Tongue (tissue), 3 donors: ENCODE measurements around the gene KRTAP3-3. TPM values are rescaled to one million over a fixed set of nuclear protein-coding genes. Genes with fewer than 3 reads are reported as not detected.
A peak's percentile ranks its signal among the peaks of the same experiment; 100 is the strongest.

Experiments used
- DNase-seq: peaks from one replicate; pipeline ENCODE4 v3.0.0-alpha.2; 2015
- small RNA-seq: library from RNA; depleted of rRNA; stranded (forward); fragments of <200 nt; gene quantifications from one replicate; pipeline ENCODE3, GENCODE V24; 2014; ENCODE audit warnings: low replicate concordance
- total RNA-seq: library from RNA; depleted of rRNA; stranded (reverse); fragments of >200 nt; gene quantifications from one replicate; pipeline ENCODE4 v1.2.3, GENCODE V29; 2014

Gene KRTAP3-3
- total RNA-seq, 1 donor from 2014 or later: not detected

GRCh38 chr17:40958086-40958953 is 35.6 kb downstream of the KRTAP3-3 start:
- no peak for DNase-seq

DNA sequence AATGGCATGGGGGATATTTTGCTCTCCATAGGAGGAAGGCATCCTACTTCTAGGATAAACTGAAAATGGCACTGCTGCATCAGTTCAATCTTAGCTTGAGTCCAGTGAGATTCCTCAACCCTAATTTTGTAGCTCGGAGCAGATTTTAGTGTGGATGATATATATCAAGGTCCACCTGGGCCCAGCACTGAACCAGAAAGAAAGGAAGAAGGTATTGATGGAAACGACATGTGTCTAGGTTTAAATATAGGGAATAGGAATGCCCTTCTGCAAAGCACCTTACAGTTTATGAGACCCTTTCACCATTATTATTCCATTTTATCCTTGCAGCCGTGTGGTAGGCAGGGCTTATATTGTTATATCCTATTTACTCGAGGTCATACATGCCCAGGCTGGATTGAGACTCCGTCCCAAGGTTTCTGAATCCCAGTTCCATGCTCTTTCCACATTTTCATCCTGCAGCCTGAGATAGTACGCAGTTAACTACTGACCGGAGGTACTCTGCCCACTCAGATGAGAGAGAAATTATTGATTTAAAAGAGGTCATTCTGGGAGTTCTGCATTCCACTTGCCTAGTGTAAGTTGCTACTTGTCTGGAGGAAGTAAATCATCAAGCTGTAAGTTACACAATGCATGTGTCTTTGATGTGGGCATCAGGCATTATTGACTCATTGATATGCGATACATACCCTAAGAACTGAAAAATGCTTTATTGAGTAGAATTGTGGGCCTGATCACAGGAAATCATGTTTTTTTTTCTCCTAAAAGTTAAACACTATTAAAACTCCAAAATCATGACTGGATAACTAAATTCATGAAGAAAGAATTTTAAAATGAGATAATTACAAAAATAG is 37.3 kb downstream of the KRTAP3-3 start:
- DNase-seq: no peak

GRCh38 chr17:40953881-40954280 is 40.1 kb downstream of the KRTAP3-3 start:
- DNase-seq: no peak

DNA sequence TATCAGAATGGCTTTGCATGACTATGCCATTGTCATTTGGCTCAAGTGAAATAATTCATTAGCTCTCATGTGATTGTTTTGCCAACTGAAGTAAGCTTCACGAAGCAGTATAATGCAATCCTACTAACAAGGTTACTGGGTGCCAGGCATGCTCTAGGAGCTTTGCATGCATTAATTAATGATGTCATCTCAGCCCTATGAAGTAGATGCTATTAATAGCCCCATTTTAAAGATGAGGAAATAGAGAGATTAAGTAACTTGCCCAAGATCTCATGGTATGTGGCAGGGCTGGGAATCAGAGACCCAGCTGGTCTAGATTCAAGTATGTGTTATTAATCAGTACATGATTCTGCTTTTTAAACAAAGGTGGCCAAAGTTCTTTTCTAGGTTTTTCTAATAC is 41.3 kb downstream of the KRTAP3-3 start:
- peak; percentile 31 for DNase-seq

DNA sequence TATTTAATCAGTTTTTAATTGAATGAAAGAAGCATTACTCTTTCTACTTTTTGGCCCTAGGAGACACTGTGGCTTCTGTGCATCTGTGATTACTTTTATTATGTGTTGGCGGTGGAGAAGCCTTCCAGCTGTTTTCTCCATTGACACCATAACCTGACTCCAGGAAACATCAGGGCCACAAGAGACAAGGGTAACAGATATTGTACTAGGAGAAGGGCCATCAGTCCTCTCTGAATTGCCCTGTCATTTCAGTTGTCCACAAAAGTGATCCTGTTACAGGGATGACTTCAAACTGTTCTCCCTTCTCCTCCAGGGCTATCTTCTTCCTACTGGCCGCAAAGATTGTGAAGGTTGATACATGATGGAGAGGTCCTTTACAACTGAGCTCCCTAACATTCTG is 41.8 kb downstream of the KRTAP3-3 start:
- no peak for DNase-seq

GRCh38 chr17:40951011-40951622 is 42.8 kb downstream of the KRTAP3-3 start:
- DNase-seq: no peak

DNA sequence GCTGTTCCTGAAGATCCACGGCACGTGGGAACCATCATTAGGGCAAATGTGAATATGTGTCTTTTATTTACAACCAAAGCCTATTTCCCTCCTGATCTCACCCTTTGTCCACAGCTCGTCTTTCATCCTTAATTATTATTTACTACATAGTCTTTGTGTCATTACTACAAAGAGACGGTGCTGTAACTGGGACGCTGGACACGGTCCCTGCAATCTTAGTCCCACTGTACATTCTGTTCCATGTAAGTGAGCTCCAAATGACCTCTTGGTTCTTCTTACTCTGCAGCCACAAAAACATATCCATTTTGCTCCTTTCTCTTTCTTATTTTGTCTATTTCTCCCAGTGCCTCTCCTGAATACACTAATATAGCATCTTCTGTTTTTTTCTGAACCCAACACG is 43.8 kb downstream of the KRTAP3-3 start:
- DNase-seq: no peak

DNA sequence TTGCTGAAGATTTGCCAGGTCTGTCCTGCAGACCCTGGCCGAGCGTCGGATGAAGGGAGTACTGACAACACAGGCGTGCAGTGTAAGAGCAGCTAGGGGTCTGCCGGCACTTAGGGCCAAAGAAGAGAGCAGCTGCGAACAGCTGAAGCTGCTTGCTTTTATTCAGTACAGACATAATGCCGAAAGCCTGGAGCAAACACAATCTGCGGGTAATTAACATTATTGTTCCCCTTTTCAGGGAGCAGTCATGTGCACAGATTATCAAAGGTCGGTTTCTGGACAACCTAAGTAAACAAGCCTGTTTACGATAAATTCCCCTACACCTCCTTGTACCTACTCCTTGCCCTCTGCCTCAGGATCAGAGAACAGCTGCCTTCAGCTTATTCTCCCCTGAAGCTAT is 44.5 kb downstream of the KRTAP3-3 start:
- peak; percentile 81 for DNase-seq

- DNase-seq: no peak
Observed at GRCh38 chr17:40947929-40948328, 46.0 kb downstream of the KRTAP3-3 start.

- DNase-seq: no peak
Observed at GRCh38 chr17:40945414-40945813, 48.5 kb downstream of the KRTAP3-3 start.

GRCh38 chr17:40944531-40944930 is 49.4 kb downstream of the KRTAP3-3 start:
- DNase-seq: no peak

Small RNA genes within 50 kb of the gene (small RNA-seq; reads per million reads assigned to genes)
- not detected for gene KRTAP3-4P

Other genes with a start within 250 kb of the KRTAP3-3 start
- not detected for gene KRT25, start 238.8 kb downstream of the KRTAP3-3 start, total RNA-seq
- gene KRT26, start 222.0 kb downstream of the KRTAP3-3 start, total RNA-seq: not detected
- not detected for gene KRT27, start 211.6 kb downstream of the KRTAP3-3 start, total RNA-seq
- not detected for gene KRT28, start 194.2 kb downstream of the KRTAP3-3 start, total RNA-seq
- 13.6 TPM for gene KRT10, start 171.6 kb downstream of the KRTAP3-3 start, total RNA-seq
- not detected for gene KRT12, start 126.9 kb downstream of the KRTAP3-3 start, total RNA-seq
- 0.51 TPM for gene KRT20, start 108.9 kb downstream of the KRTAP3-3 start, total RNA-seq
- 26.3 TPM for gene KRT23, start 56.5 kb downstream of the KRTAP3-3 start, total RNA-seq
- 1.8 TPM for gene KRT39, start 27.2 kb downstream of the KRTAP3-3 start, total RNA-seq
- 7.7 TPM for gene KRT40, start 9.8 kb downstream of the KRTAP3-3 start, total RNA-seq
- gene KRTAP3-2, start 5.7 kb upstream of the KRTAP3-3 start, total RNA-seq: not detected
- not detected for gene KRTAP3-1, start 15.0 kb upstream of the KRTAP3-3 start, total RNA-seq
- not detected for gene KRTAP1-5, start 33.0 kb upstream of the KRTAP3-3 start, total RNA-seq
- not detected for gene KRTAP1-4, start 36.0 kb upstream of the KRTAP3-3 start, total RNA-seq
- not detected for gene KRTAP1-3, start 40.7 kb upstream of the KRTAP3-3 start, total RNA-seq
- gene KRTAP1-1, start 47.3 kb upstream of the KRTAP3-3 start, total RNA-seq: not detected
- not detected for gene KRTAP2-1, start 53.2 kb upstream of the KRTAP3-3 start, total RNA-seq
- gene KRTAP2-2, start 61.1 kb upstream of the KRTAP3-3 start, total RNA-seq: not detected
- gene KRTAP2-3, start 66.0 kb upstream of the KRTAP3-3 start, total RNA-seq: not detected
- not detected for gene KRTAP2-4, start 71.7 kb upstream of the KRTAP3-3 start, total RNA-seq
- gene KRTAP4-7, start 90.0 kb upstream of the KRTAP3-3 start, total RNA-seq: not detected
- gene KRTAP4-8, start 104.0 kb upstream of the KRTAP3-3 start, total RNA-seq: not detected
- gene KRTAP4-16, start 108.0 kb upstream of the KRTAP3-3 start, total RNA-seq: not detected
- not detected for gene KRTAP4-9, start 111.2 kb upstream of the KRTAP3-3 start, total RNA-seq
- not detected for gene KRTAP4-11, start 124.2 kb upstream of the KRTAP3-3 start, total RNA-seq
- not detected for gene KRTAP4-12, start 130.0 kb upstream of the KRTAP3-3 start, total RNA-seq
- not detected for gene KRTAP4-6, start 146.4 kb upstream of the KRTAP3-3 start, total RNA-seq
- gene KRTAP4-5, start 155.7 kb upstream of the KRTAP3-3 start, total RNA-seq: not detected
- not detected for gene KRTAP4-4, start 166.6 kb upstream of the KRTAP3-3 start, total RNA-seq
- gene KRTAP4-3, start 174.1 kb upstream of the KRTAP3-3 start, total RNA-seq: not detected
- not detected for gene KRTAP4-2, start 184.1 kb upstream of the KRTAP3-3 start, total RNA-seq
- gene KRTAP4-1, start 190.7 kb upstream of the KRTAP3-3 start, total RNA-seq: not detected
- gene KRTAP9-1, start 195.7 kb upstream of the KRTAP3-3 start, total RNA-seq: not detected
- not detected for gene KRTAP9-2, start 232.5 kb upstream of the KRTAP3-3 start, total RNA-seq
- not detected for gene KRTAP9-3, start 238.3 kb upstream of the KRTAP3-3 start, total RNA-seq
- not detected for gene KRTAP9-8, start 243.8 kb upstream of the KRTAP3-3 start, total RNA-seq